A549 (cell line): ENCODE results near the gene GGN. TPM values are rescaled to one million over a fixed set of nuclear protein-coding genes. Genes with fewer than 3 reads are reported as not detected.
A peak's percentile ranks its signal among the peaks of the same experiment; 100 is the strongest.

ENCODE experiments used
- ATAC-seq, 2 experiments: fragments of 200-7000 bp in 1 of 2; fragments of >200 bp in 1 of 2; cut with Nextera tagmentation in 1 of 2; cut with Tn5 transposase in 1 of 2; 3 replicates each; pipeline versions ENCODE4 v1.8.0 to v1.9.1; 2018 to 2020; ENCODE audit warnings: mild to moderate bottlenecking in 1 of 2, moderate library complexity in 1 of 2
- CTCF ChIA-PET: fragments of 300-600 bp; sonication (Branson Sonifier 250); formaldehyde crosslinking; extraction: SDS; loops from one replicate; lab custom pipeline; 2021; ENCODE audit warnings: antibody characterized with exemption, inconsistent platforms; lab: Yijun Ruan, JAX
- POLR2A ChIA-PET: fragments of 350-600 bp; formaldehyde crosslinking; extraction: SDS; loops from one replicate; lab custom pipeline; 2021; ENCODE audit warnings: antibody characterized with exemption, inconsistent platforms; lab: Yijun Ruan, JAX
- DNase-seq, 2 experiments: peaks; one replicate each; pipeline versions ENCODE4 v3.0.0 to v3.0.0-alpha.2; 2011 to 2016; ENCODE audit warnings: low read depth in 1 of 2, low spot score in 1 of 2
- FAIRE-seq: peaks from 2 replicates; lab custom pipeline; 2011; peaks lifted over from hg19 to GRCh38; lab: Jason Lieb, UNC
- H3K27ac ChIP-seq, 2 experiments: fragments of >200 bp; sonication (Bioruptor Twin); formaldehyde crosslinking; 3 replicates each; pipeline ENCODE4 v1.5.1; 2016 to 2017
- H3K4me1 ChIP-seq: fragments of >200 bp; sonication (Bioruptor Twin); formaldehyde crosslinking; 3 replicates; pipeline ENCODE4 v1.6.1; 2016
- H3K4me2 ChIP-seq: fragments of >200 bp; sonication (Bioruptor Twin); formaldehyde crosslinking; 3 replicates; pipeline ENCODE4 v1.6.1; 2016
- H3K4me3 ChIP-seq: fragments of >200 bp; sonication (Bioruptor Twin); formaldehyde crosslinking; 3 replicates; pipeline ENCODE4 v1.5.1; 2016
- H3K9me3 ChIP-seq: fragments of >200 bp; sonication (Bioruptor Twin); formaldehyde crosslinking; 3 replicates; pipeline ENCODE4 v1.6.1; 2016
- CBX8 ChIP-seq: fragments of 200-600 bp; sonication (generic); IDR thresholded peaks from 2 replicates; pipeline ENCODE4 v1.6.1; 2016
- CHD4 ChIP-seq: fragments of 200-600 bp; sonication (generic); IDR thresholded peaks from 2 replicates; pipeline ENCODE4 v1.6.1; 2016; ENCODE audit warnings: antibody characterized with exemption, mild to moderate bottlenecking, borderline replicate concordance
- EHMT2 ChIP-seq: fragments of 200-600 bp; sonication (generic); IDR thresholded peaks from 2 replicates; pipeline ENCODE4 v1.6.1; 2016; ENCODE audit warnings: antibody characterized with exemption, low read depth, mild to moderate bottlenecking, moderate library complexity
- HDAC2 ChIP-seq: fragments of 200-600 bp; sonication (generic); IDR thresholded peaks from 2 replicates; pipeline ENCODE4 v1.6.1; 2016
- HOXB13 ChIP-seq: fragments of 250-450 bp; sonication (Bioruptor Pico); IDR thresholded peaks from 2 replicates; pipeline ENCODE4 v1.5.0; 2020; ENCODE audit warnings: low read depth, mild to moderate bottlenecking, moderate library complexity
- JUN ChIP-seq, 2 experiments: fragments of >200 bp; sonication (Bioruptor Twin); formaldehyde crosslinking; IDR thresholded peaks; 2 replicates in 1 of 2; 3 replicates in 1 of 2; pipeline ENCODE4 v1.6.1; 2016 to 2017
- KDM1A ChIP-seq: fragments of 200-600 bp; sonication (generic); IDR thresholded peaks from 2 replicates; pipeline ENCODE4 v1.6.1; 2016; ENCODE audit warnings: low read depth, mild to moderate bottlenecking
- MAFK ChIP-seq: fragments of 450-650 bp; IDR thresholded peaks from 2 replicates; pipeline ENCODE4 v1.6.1; 2014; ENCODE audit not compliant: partially characterized antibody
- MAZ ChIP-seq: fragments of 150-350 bp; IDR thresholded peaks from 2 replicates; pipeline ENCODE4 v1.6.1; 2014; ENCODE audit warnings: antibody characterized with exemption, low read depth, low read length, borderline replicate concordance
- PHF8 ChIP-seq: fragments of 200-600 bp; sonication (generic); IDR thresholded peaks from 2 replicates; pipeline ENCODE4 v1.6.1; 2016; ENCODE audit warnings: low read depth, mild to moderate bottlenecking, antibody characterized with exemption, moderate library complexity, borderline replicate concordance
- POLR2A ChIP-seq: IDR thresholded peaks from 2 replicates; pipeline ENCODE4 v1.6.1; 2012; ENCODE audit warnings: mild to moderate bottlenecking, low read length
- RARB ChIP-seq: fragments of 250-450 bp; sonication (Bioruptor Pico); IDR thresholded peaks from 2 replicates; pipeline ENCODE4 v1.8.0; 2021; ENCODE audit warnings: mild to moderate bottlenecking, moderate library complexity
- SMC3 ChIP-seq: fragments of >200 bp; sonication (Bioruptor Twin); formaldehyde crosslinking; IDR thresholded peaks from 3 replicates; pipeline ENCODE4 v1.6.1; 2018; ENCODE audit warnings: inconsistent platforms
- TFCP2L1 ChIP-seq: fragments of 250-450 bp; sonication (Bioruptor Pico); IDR thresholded peaks from 2 replicates; pipeline ENCODE4 v1.5.0; 2021; ENCODE audit warnings: mild to moderate bottlenecking
- ZC3H11A ChIP-seq: fragments of 450-650 bp; IDR thresholded peaks from 2 replicates; pipeline ENCODE4 v1.6.1; 2014; ENCODE audit warnings: antibody characterized with exemption, mild to moderate bottlenecking
- ZNF302 ChIP-seq: fragments of 250-450 bp; sonication (Bioruptor Pico); IDR thresholded peaks from 2 replicates; pipeline ENCODE4 v1.9.0; 2021; ENCODE audit warnings: inconsistent platforms, mild to moderate bottlenecking, moderate library complexity
- ZSCAN20 ChIP-seq: fragments of 250-450 bp; sonication (Bioruptor Pico); IDR thresholded peaks from 2 replicates; pipeline ENCODE4 v1.8.0; 2022; ENCODE audit warnings: mild to moderate bottlenecking, moderate library complexity
- WGBS: methylation state at CpG from one replicate; pipeline ENCODE4 v1.1.6; 2017; ENCODE audit errors: missing lambda C conversion rate; 5-methylcytosine and 5-hydroxymethylcytosine counted together
- polyA plus RNA-seq, 4 experiments: library from polyadenylated mRNA; depleted of rRNA in 3 of 4; stranded (reverse); fragments of >200 nt; fragmentation: RNase III in 1 of 4; extraction: RNeasy Plus Mini Kit Qiagen cat#74134 plus additional on column Dnase treatment in 1 of 4; gene quantifications; 2 replicates in 3 of 4; 3 replicates in 1 of 4; pipeline ENCODE4 v1.2.3, GENCODE V29; 2011 to 2017
- TF ChIP-seq, protein P1 (sequence below): fragments of 150-350 bp; IDR thresholded peaks from 2 replicates; pipeline ENCODE4 v1.6.1; 2014; ENCODE audit warnings: low read depth, mild to moderate bottlenecking, low read length
- TF ChIP-seq, protein P2 (sequence below): fragments of >200 bp; sonication (Bioruptor Twin); formaldehyde crosslinking; IDR thresholded peaks from 3 replicates; pipeline ENCODE4 v1.5.1; 2016
- TF ChIP-seq, protein P3 (sequence below): fragments of >200 bp; sonication (Bioruptor Twin); formaldehyde crosslinking; IDR thresholded peaks from 3 replicates; pipeline ENCODE4 v1.6.1; 2016
- TF ChIP-seq, protein P4 (sequence below): fragments of 250-450 bp; sonication (Bioruptor Pico); IDR thresholded peaks from 2 replicates; pipeline ENCODE4 v1.5.0; 2021; ENCODE audit warnings: mild to moderate bottlenecking, moderate library complexity, borderline replicate concordance
- TF ChIP-seq, protein P5 (sequence below): IDR thresholded peaks from 2 replicates; pipeline ENCODE4 v1.6.1; 2012; ENCODE audit warnings: low read depth, borderline replicate concordance
- TF ChIP-seq, protein P6 (sequence below): IDR thresholded peaks from 2 replicates; pipeline ENCODE4 v1.6.1; 2012
- TF ChIP-seq, protein P7 (sequence below): fragments of 450-650 bp; IDR thresholded peaks from 2 replicates; pipeline ENCODE4 v1.6.1; 2014; ENCODE audit warnings: antibody characterized with exemption

The GGN gene
- polyA plus RNA-seq, 2 of the 4 experiments (the other 2 are of a cell fraction), result 0.46 TPM; not detected in 1

DNA sequence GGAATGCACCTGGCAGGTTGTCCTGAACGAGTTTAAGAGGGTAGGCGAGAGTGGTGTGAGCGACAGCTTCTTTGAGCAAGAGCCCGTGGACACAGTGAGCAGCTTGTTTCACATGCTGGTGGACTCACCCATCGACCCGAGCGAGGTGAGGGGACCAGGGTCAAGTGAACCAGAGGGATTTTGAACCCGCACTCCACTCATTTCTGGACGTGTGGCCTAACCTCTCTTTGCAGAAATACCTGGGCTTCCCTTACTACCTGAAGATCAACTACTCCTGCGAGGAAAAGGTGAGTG, 50.5 kb downstream of the GGN start:
- ChIA-PET POLR2A (no interaction called here), CTCF (interaction anchor here (0.7 to 3.3 kb wide), 8 partner anchors 21 to 195 kb away, joined by 3 to 25 read pairs (median 4); partner anchors contain the start of genes FAM98C and PSMD8)
- ATAC-seq (no peak), DNase-seq (peak in 1 of 2 experiments; percentile 35), FAIRE-seq (no peak)
- peak overlapping the region; percentile 27 to 69; a peak in 3 of 6 replicates for H3K27ac ChIP-seq
- H3K4me2 ChIP-seq, result peak overlapping the region; percentile 81
- TF ChIP-seq, protein P1, sequence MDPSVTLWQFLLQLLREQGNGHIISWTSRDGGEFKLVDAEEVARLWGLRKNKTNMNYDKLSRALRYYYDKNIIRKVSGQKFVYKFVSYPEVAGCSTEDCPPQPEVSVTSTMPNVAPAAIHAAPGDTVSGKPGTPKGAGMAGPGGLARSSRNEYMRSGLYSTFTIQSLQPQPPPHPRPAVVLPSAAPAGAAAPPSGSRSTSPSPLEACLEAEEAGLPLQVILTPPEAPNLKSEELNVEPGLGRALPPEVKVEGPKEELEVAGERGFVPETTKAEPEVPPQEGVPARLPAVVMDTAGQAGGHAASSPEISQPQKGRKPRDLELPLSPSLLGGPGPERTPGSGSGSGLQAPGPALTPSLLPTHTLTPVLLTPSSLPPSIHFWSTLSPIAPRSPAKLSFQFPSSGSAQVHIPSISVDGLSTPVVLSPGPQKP, result no peak
- TF ChIP-seq, protein P2, sequence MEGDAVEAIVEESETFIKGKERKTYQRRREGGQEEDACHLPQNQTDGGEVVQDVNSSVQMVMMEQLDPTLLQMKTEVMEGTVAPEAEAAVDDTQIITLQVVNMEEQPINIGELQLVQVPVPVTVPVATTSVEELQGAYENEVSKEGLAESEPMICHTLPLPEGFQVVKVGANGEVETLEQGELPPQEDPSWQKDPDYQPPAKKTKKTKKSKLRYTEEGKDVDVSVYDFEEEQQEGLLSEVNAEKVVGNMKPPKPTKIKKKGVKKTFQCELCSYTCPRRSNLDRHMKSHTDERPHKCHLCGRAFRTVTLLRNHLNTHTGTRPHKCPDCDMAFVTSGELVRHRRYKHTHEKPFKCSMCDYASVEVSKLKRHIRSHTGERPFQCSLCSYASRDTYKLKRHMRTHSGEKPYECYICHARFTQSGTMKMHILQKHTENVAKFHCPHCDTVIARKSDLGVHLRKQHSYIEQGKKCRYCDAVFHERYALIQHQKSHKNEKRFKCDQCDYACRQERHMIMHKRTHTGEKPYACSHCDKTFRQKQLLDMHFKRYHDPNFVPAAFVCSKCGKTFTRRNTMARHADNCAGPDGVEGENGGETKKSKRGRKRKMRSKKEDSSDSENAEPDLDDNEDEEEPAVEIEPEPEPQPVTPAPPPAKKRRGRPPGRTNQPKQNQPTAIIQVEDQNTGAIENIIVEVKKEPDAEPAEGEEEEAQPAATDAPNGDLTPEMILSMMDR, result no peak
- TF ChIP-seq ZSCAN20, result no peak
- no peak for TF ChIP-seq RARB (CRISPR knock-in tag)
- TF ChIP-seq, protein P3, sequence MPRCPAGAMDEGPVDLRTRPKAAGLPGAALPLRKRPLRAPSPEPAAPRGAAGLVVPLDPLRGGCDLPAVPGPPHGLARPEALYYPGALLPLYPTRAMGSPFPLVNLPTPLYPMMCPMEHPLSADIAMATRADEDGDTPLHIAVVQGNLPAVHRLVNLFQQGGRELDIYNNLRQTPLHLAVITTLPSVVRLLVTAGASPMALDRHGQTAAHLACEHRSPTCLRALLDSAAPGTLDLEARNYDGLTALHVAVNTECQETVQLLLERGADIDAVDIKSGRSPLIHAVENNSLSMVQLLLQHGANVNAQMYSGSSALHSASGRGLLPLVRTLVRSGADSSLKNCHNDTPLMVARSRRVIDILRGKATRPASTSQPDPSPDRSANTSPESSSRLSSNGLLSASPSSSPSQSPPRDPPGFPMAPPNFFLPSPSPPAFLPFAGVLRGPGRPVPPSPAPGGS, result no peak
- TF ChIP-seq MAZ, result no peak
- TF ChIP-seq, protein P4, sequence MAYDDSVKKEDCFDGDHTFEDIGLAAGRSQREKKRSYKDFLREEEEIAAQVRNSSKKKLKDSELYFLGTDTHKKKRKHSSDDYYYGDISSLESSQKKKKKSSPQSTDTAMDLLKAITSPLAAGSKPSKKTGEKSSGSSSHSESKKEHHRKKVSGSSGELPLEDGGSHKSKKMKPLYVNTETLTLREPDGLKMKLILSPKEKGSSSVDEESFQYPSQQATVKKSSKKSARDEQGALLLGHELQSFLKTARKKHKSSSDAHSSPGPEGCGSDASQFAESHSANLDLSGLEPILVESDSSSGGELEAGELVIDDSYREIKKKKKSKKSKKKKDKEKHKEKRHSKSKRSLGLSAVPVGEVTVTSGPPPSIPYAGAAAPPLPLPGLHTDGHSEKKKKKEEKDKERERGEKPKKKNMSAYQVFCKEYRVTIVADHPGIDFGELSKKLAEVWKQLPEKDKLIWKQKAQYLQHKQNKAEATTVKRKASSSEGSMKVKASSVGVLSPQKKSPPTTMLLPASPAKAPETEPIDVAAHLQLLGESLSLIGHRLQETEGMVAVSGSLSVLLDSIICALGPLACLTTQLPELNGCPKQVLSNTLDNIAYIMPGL (CRISPR knock-in tag), result no peak
- TF ChIP-seq KDM1A, result no peak
- no peak for TF ChIP-seq ZNF302 (CRISPR knock-in tag)
- TF ChIP-seq POLR2A, result no peak
- no peak for TF ChIP-seq HOXB13 (CRISPR knock-in tag)
- TF ChIP-seq MAFK, result no peak
- no peak for TF ChIP-seq JUN (IDR thresholded peaks at IDR 0.05)
- TF ChIP-seq EHMT2, result no peak
- TF ChIP-seq CBX8, result no peak
- peak overlapping the region; percentile 66; the same call in 2 of the 3 replicates for H3K4me3 ChIP-seq
- 60% methylated on average over 10 of the region's 10 CpGs for WGBS
- H3K4me1 ChIP-seq, result peaks cover 8% of the 10 kb centered on the region; the same call in 2 of the 3 replicates
- H3K9me3 ChIP-seq, result no peaks in the 10 kb centered on the region

DNA sequence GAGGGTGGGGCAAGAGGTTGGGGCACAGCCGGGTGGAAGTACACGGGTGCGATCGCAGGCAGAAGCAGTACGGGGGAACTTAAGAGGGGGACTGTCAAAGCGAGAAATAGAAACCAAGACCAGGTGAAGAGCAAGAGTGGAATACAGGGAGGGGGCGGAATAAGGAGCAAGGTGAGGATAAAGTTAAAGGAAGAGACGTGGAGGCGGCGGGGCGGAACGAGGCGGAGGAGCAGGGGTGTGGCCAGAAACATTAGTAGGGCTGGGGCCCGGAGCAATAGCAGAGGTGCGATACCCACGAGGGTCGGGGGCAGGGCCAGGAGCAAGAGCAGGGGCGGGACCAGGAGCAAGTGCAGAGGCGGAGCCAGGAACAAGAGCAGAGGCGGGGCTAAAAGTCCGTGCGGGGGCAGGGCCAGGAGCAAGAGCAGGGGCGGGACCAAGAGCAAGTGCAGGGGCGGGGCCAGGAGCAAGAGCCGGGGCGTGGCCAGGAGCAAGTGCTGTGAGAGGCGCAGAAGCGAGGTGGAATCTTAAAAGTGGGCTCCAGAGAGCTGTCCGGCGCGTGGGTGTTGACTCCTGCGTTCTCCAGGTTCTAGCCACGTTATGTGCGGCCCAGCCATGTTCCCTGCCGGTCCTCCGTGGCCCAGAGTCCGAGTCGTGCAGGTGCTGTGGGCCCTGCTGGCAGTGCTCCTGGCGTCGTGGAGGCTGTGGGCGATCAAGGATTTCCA, 51.0 kb downstream of the GGN start:
- 11% methylated on average over 41 of the region's 41 CpGs for whole genome bisulfite sequencing
- POLR2A ChIA-PET, result interaction anchor here (1.3 to 1.4 kb wide), 3 partner anchors 38 to 103 kb away, joined by 4 to 14 read pairs (median 4); partner anchors contain the start of genes GGN and PSMD8
- peak; percentile 99 for FAIRE-seq
- no peak for TF ChIP-seq KDM1A
- peak; percentile 76 for TF ChIP-seq PHF8
- TF ChIP-seq, protein P5, sequence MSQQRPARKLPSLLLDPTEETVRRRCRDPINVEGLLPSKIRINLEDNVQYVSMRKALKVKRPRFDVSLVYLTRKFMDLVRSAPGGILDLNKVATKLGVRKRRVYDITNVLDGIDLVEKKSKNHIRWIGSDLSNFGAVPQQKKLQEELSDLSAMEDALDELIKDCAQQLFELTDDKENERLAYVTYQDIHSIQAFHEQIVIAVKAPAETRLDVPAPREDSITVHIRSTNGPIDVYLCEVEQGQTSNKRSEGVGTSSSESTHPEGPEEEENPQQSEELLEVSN, result peak; percentile 74
- TF ChIP-seq, protein P3, result no peak
- TF ChIP-seq, protein P6, sequence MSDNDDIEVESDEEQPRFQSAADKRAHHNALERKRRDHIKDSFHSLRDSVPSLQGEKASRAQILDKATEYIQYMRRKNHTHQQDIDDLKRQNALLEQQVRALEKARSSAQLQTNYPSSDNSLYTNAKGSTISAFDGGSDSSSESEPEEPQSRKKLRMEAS, result peak; percentile 88
- no peak for TF ChIP-seq MAZ
- no peak for TF ChIP-seq SMC3
- TF ChIP-seq, protein P7, sequence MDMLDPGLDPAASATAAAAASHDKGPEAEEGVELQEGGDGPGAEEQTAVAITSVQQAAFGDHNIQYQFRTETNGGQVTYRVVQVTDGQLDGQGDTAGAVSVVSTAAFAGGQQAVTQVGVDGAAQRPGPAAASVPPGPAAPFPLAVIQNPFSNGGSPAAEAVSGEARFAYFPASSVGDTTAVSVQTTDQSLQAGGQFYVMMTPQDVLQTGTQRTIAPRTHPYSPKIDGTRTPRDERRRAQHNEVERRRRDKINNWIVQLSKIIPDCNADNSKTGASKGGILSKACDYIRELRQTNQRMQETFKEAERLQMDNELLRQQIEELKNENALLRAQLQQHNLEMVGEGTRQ, result no peak; the same call in none of the 2 replicates
- 0 out of 2 replicates have a peak, but pooled peaks have one; percentile 12 for TF ChIP-seq ZC3H11A
- TF ChIP-seq, protein P1, result no peak
- no peak for TF ChIP-seq ZSCAN20
- no peak for TF ChIP-seq HDAC2
- no peak for TF ChIP-seq EHMT2
- TF ChIP-seq TFCP2L1 (CRISPR knock-in tag), result peak; percentile 80
- TF ChIP-seq CBX8, result no peak
- no peak for TF ChIP-seq CHD4

More for the DNA sequence above, 51.0 kb downstream of the GGN start:
- Histone ChIP-seq H3K4me1 (peaks cover 8% of the 10 kb centered on the region; the same call in 2 of the 3 replicates), H3K9me3 (no peaks in the 10 kb centered on the region), H3K27ac (peak overlapping the region; percentile 74 to 82), H3K4me2 (peak overlapping the region; percentile 81), H3K4me3 (peak overlapping the region; percentile 66)
- ATAC-seq, result peak; percentile 72 to 78
- CTCF ChIA-PET, result interaction anchor here (0.7 to 20.5 kb wide), 29 partner anchors 11 to 1113 kb away, joined by 3 to 1052 read pairs (median 6); partner anchors contain the start of genes C19orf33, KCNK6, PPP1R14A and PSMD8
- DNase-seq, result peak; percentile 99
